Measurements from ENCODE around the gene INPP5F.

Gene INPP5F

DNA sequence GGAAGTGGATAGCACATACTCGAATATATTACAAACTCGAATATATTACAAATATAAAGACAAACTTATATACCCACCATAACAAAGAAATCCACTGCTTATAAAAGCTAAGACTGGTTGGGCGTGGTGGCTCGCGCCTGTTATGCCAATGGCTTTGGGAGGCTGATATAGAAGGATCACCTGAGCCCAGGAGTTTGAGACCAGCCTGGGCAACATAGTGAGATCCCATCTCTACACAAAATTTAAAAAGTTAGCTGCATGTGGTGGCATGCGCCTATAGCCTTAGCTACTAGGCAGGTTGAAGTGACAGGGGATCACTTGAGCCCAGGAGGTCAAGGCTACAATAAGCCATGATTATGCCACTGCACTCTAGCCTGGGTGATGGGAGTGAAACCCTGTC, 126.4 kb downstream of the INPP5F start:
- H3K4me3 ChIP-seq (ENCODE audit: low read length), result no peak overlapping the region
- TF ChIP-seq, protein P1, sequence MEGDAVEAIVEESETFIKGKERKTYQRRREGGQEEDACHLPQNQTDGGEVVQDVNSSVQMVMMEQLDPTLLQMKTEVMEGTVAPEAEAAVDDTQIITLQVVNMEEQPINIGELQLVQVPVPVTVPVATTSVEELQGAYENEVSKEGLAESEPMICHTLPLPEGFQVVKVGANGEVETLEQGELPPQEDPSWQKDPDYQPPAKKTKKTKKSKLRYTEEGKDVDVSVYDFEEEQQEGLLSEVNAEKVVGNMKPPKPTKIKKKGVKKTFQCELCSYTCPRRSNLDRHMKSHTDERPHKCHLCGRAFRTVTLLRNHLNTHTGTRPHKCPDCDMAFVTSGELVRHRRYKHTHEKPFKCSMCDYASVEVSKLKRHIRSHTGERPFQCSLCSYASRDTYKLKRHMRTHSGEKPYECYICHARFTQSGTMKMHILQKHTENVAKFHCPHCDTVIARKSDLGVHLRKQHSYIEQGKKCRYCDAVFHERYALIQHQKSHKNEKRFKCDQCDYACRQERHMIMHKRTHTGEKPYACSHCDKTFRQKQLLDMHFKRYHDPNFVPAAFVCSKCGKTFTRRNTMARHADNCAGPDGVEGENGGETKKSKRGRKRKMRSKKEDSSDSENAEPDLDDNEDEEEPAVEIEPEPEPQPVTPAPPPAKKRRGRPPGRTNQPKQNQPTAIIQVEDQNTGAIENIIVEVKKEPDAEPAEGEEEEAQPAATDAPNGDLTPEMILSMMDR (conservative IDR thresholded peaks at IDR 0.05; ENCODE audit: low read length), result no peak
- DNase-seq (ENCODE audit: low read depth), result no peak

DNA sequence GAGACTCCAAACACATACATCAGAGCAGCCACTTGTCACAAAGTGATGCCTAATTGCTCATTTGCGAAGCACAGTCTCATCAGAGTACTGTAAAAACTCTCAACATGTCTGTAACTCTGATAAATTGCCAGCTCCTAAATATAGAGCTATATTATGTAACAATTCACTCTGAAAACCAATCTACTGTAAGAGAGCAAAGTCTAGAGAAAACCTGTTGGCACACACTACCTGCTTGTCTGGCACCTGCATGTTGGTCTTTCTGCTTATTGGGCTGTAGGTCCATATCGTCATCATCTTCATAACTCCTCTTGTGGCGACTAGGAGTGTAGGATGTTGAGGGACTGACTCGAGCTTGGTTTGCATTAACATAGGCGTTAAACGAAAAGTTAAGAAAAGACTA, 127.0 kb downstream of the INPP5F start:
- TF ChIP-seq, protein P1 (conservative IDR thresholded peaks at IDR 0.05; ENCODE audit: low read length), result no peak
- no peak for DNase-seq (ENCODE audit: low read depth)
- H3K4me3 ChIP-seq (ENCODE audit: low read length), result no peak overlapping the region

DNA sequence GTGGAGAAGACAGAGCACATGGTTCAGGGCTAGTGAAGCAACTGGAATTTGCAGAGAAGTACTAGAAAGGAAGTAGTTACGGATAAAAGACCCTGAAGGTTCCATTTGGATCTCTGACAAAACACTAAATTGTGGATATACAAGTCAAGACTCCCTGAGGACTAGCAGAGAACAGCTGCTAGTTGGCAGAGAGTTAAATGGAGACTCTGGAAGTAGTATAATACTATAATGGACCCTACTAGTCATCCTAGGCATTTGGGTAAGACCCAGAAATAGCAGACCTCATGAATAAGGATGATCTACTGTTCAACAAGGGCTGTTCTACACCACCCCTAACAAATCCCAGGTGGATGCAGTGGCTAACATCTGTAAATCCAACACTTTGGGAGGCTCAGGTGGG, 127.7 kb downstream of the INPP5F start:
- DNase-seq (ENCODE audit: low read depth), result no peak
- TF ChIP-seq, protein P1 (conservative IDR thresholded peaks at IDR 0.05; ENCODE audit: low read length), result no peak
- no peak overlapping the region for H3K4me3 ChIP-seq (ENCODE audit: low read length)

DNA sequence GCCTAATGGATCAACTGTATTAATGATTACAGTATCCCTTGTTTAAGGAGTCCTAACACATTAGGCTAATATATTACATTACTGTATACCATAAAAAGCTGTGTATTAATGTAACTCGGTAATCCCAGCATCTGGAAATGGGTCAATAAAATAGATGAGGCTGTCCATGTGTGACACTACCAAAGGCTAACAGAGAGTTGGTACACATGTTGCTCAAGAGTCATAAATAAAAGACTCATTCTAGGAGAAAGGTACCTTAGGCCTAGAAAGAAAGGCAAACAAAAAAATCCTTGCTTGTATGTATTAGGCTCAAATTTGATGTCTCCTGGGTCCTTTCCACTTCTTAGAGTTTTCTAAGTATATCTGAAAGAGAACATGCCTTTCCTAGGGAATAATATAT, 132.2 kb downstream of the INPP5F start:
- TF ChIP-seq, protein P1 (conservative IDR thresholded peaks at IDR 0.05; ENCODE audit: low read length), result no peak
- DNase-seq (ENCODE audit: low read depth), result no peak
- H3K4me3 ChIP-seq (ENCODE audit: low read length), result no peak overlapping the region

DNA sequence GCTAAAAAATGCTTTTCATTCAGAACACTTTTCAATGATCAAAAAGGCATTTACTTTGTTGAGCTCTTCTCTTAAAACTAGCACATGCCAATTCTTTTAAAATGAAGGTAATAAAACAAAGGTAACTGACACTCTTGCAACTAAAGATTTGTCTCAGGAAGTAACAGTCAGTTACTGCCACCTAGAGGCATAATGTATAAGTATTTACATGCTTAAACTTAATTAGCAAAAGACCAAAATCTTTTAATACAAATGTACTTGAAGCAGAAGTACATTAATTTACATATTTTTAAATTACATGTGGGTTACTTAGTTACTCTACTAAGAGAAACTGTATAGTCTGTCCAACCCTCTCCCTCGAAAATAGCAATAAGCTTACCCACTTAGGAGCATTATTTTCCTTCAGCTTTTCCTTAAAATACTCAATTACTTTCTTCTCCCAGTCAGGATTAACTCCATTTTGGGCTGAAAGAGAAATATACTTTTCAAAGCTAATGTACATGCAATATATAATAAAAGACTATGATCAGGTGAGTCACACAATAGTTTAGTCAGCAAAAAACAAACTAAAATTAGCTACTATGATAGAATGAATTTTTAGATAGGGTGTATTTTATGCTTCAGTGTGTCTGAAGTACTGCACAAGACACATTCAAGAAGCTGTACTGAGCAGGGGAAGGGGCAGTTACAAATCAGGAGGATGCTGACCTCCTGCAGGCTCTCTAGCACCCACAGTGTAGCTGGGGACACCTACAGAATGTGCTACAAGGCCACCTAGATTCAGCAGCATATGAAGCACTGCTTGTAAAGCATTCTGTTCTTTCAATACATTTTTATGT, 133.8 kb downstream of the INPP5F start:
- TF ChIP-seq, protein P1 (conservative IDR thresholded peaks at IDR 0.05; ENCODE audit: low read length), result peak; percentile 69
- no peak overlapping the region for H3K4me3 ChIP-seq (ENCODE audit: low read length)

DNA sequence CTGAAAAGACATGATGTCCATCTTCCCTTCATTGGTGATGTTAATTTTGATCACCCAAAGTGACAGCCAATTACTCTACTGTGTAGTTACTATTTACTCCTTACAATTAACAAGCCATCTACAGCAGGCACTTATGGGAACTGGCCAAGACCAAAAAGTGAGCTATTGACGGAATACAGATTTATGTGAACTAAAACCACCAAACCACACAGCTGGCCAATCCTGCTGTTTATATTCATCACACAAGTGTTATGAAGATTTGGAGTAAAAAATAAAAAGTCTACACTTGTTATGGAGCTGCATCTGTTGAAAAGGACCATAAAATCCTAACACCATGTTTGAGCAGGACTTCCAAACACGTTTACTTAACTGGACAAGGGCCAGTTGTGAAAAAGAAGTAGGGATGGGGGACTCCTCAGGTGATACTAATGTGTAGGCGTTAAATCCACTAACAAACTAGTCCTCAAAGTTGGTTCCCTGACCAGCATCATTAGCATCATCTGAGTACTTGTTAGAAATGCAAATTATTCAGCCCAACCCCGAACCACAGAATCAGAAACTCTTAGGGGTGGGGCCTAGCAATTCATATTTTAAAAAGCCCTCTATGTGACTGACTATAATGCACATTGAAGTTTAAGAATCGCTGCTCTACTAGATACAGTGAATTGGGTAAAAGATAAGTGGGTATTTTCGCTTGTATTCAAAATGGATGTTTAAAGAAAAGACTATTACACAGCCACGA, 135.2 kb downstream of the INPP5F start:
- TF ChIP-seq, protein P1 (conservative IDR thresholded peaks at IDR 0.05; ENCODE audit: low read length), result no peak
- no peak for DNase-seq (ENCODE audit: low read depth)
- H3K4me3 ChIP-seq (ENCODE audit: low read length), result no peak overlapping the region

More for the DNA sequence above, 133.8 kb downstream of the INPP5F start:
- DNase-seq (ENCODE audit: low read depth), result peak; percentile 52

Data from AG10803 (cell line).